ENCODE results near the gene SRC.

SRC gene

GRCh38 chr20:37424062-37424851 lies 78.3 kb downstream of the SRC start:
- in situ Hi-C loops (cut with HindIII; ENCODE audit: low sequenced_read_pairs): no loop called here
- no peak overlapping the region for H3K4me3 ChIP-seq (ENCODE audit: low read depth, low read length)
- TF ChIP-seq, protein P1, sequence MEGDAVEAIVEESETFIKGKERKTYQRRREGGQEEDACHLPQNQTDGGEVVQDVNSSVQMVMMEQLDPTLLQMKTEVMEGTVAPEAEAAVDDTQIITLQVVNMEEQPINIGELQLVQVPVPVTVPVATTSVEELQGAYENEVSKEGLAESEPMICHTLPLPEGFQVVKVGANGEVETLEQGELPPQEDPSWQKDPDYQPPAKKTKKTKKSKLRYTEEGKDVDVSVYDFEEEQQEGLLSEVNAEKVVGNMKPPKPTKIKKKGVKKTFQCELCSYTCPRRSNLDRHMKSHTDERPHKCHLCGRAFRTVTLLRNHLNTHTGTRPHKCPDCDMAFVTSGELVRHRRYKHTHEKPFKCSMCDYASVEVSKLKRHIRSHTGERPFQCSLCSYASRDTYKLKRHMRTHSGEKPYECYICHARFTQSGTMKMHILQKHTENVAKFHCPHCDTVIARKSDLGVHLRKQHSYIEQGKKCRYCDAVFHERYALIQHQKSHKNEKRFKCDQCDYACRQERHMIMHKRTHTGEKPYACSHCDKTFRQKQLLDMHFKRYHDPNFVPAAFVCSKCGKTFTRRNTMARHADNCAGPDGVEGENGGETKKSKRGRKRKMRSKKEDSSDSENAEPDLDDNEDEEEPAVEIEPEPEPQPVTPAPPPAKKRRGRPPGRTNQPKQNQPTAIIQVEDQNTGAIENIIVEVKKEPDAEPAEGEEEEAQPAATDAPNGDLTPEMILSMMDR (IDR thresholded peaks at IDR 0.05; ENCODE audit: low read depth, low read length, missing control alignments): no peak
- no peak for DNase-seq (ENCODE audit: low read depth)

DNA sequence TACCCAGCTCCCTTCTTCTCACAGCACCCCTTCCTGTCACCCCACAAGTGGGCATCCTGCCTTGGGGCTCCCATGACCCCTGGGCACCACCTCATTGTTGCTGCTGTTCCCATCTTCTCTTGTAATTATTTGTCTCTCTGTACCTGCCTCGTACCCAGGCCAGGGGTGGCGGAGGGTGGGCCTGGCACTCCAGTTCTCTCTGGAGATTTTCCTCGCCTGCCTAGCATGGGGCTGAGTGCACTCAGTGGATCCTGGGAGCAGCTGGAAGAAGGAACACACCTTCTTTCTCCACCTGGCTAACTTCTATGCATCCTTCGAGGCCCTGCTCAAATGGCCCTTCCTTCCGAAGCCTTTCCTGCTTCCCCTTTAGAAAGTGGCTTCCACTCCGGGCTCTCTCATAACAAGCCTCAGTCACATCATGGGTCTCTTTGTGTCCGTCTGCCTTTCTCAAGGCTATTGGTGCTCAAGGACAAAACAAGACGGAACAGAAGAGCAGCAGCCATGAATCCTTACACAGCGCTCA lies 79.2 kb downstream of the SRC start:
- TF ChIP-seq, protein P1 (IDR thresholded peaks at IDR 0.05; ENCODE audit: low read depth, low read length, missing control alignments): no peak
- no peak overlapping the region for H3K4me3 ChIP-seq (ENCODE audit: low read depth, low read length)
- in situ Hi-C loops (cut with HindIII; ENCODE audit: low sequenced_read_pairs): no loop called here
- DNase-seq (ENCODE audit: low read depth): no peak

GRCh38 chr20:37426106-37426505 lies 80.2 kb downstream of the SRC start:
- TF ChIP-seq, protein P1 (IDR thresholded peaks at IDR 0.05; ENCODE audit: low read depth, low read length, missing control alignments): no peak

DNA sequence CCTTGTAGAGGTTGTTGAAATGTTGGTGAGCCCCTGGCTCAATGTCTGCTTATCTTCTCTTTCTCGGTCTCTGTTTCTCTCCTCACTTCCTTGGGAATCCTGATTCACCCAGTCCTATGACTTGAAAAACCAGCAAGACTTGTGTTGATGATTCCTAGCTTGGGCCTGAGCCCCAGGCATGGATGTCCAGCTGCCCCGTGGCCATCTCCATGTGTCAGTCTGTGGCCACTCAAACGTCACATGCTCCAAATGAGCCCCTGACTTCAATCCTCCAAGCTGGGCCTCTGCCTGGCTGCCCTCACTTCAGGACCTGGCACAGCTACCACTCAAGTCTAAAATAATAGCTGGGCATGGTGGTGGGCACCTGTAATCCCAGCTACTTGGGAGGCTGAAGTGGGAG lies 81.0 kb downstream of the SRC start:
- in situ Hi-C loops (cut with HindIII; ENCODE audit: low sequenced_read_pairs): no loop called here
- no peak overlapping the region for H3K4me3 ChIP-seq (ENCODE audit: low read depth, low read length)
- DNase-seq (ENCODE audit: low read depth): no peak
- TF ChIP-seq, protein P1 (IDR thresholded peaks at IDR 0.05; ENCODE audit: low read depth, low read length, missing control alignments): no peak

More at GRCh38 chr20:37426106-37426505, 80.2 kb downstream of the SRC start:
- in situ Hi-C loops (cut with HindIII; ENCODE audit: low sequenced_read_pairs): no loop called here
- no peak for DNase-seq (ENCODE audit: low read depth)
- H3K4me3 ChIP-seq (ENCODE audit: low read depth, low read length): no peak overlapping the region

GRCh38 chr20:37430044-37430443 lies 84.1 kb downstream of the SRC start:
- H3K4me3 ChIP-seq (ENCODE audit: low read depth, low read length): no peak overlapping the region
- TF ChIP-seq, protein P1 (IDR thresholded peaks at IDR 0.05; ENCODE audit: low read depth, low read length, missing control alignments): no peak
- no peak for DNase-seq (ENCODE audit: low read depth)
- in situ Hi-C loops (cut with HindIII; ENCODE audit: low sequenced_read_pairs): no loop called here

- TF ChIP-seq, protein P1 (IDR thresholded peaks at IDR 0.05; ENCODE audit: low read depth, low read length, missing control alignments): no peak
- no peak overlapping the region for H3K4me3 ChIP-seq (ENCODE audit: low read depth, low read length)
- no peak for DNase-seq (ENCODE audit: low read depth)
- in situ Hi-C loops (cut with HindIII; ENCODE audit: low sequenced_read_pairs): no loop called here
Measured at GRCh38 chr20:37430778-37431460, 85.0 kb downstream of the SRC start.
